Muscle of leg (tissue), 11 donors: Measurements from ENCODE around the gene WHAMM. TPM values are rescaled to one million over a fixed set of nuclear protein-coding genes. Genes with fewer than 3 reads are reported as not detected.
A peak's percentile ranks its signal among the peaks of the same experiment; 100 is the strongest.

Experiments
- DNase-seq: peaks from one replicate; pipeline ENCODE4 v3.0.0; 2013
- H3K27ac ChIP-seq: one replicate; pipeline ENCODE4 v1.5.1; 2013; ENCODE audit warnings: mild to moderate bottlenecking, low read length, control low read depth
- H3K27me3 ChIP-seq: one replicate; pipeline ENCODE4 v1.6.1; 2013; ENCODE audit warnings: low read length; ENCODE audit not compliant: control insufficient read depth, insufficient read depth
- H3K36me3 ChIP-seq: one replicate; pipeline ENCODE4 v1.6.1; 2013; ENCODE audit warnings: low read length; ENCODE audit not compliant: control insufficient read depth, insufficient read depth
- H3K4me1 ChIP-seq: one replicate; pipeline ENCODE4 v1.6.1; 2013; ENCODE audit warnings: low read length; ENCODE audit not compliant: control insufficient read depth, insufficient read depth
- H3K4me3 ChIP-seq: one replicate; pipeline ENCODE4 v1.5.1; 2013; ENCODE audit warnings: low read length, control low read depth
- H3K9me3 ChIP-seq: replicated peaks from 2 replicates; pipeline ENCODE4 v1.6.1; 2013; ENCODE audit warnings: low read depth, low read length; ENCODE audit not compliant: control insufficient read depth
- WGBS: methylation state at CpG from one replicate; pipeline ENCODE4 v1.1.5; 2013; ENCODE audit warnings: missing lambda C conversion rate; ENCODE audit not compliant: insufficient coverage; 5-methylcytosine and 5-hydroxymethylcytosine counted together
- polyA plus RNA-seq, 8 donors: library from polyadenylated mRNA; unstranded; fragments of 120-200 nt; gene quantifications; one replicate each; pipeline versions ENCODE4 v1.2.1 to v1.2.3, GENCODE V29; 2013; ENCODE audit warnings: inconsistent platforms in 1 of 8, low replicate concordance in 1 of 8; ENCODE audit not compliant: insufficient read length in 8 of 8, insufficient read depth in 1 of 8
- total RNA-seq: library from RNA; stranded (reverse); fragments of 120-200 nt; gene quantifications from one replicate; pipeline ENCODE4 v1.2.4, GENCODE V29; 2013

WHAMM gene
- total and polyA plus RNA-seq, 9 donors = 4.3 to 9.3 (median 8.5) TPM

DNA sequence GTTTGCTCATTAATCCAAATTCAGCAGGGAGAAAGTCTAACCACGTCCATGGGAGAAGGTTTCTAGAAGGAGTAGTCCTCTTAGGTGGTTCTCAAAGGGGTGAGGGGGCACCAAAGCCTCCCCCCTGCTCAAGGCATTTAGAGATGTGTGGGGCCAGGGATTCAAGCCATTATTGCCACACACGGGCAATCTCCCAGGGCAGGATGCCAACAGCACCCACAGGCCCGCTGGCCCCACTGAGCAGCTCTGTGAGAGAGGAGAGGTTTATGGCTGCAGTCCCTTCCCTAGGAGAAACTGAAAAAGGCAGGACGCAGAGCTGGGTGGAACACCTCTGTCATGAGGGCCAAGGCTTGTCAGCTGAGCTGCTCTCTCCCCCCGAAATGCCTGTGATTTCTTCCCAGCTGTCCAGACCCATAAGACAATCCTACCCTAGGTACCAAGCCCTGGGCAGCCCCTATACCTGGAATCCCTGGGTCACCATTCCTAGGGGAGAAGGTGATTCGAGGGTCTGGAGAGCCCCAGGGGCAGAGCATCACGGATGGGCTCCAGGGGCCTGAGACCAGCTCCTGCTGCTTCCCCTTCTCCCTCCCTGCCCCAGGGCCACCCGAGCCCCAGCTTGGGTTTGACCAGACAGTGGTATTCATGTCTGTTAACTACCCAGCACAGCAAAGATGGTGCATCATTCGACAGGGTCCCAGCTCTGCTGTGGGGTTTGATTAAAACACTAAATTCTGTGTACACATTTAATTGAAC is 39.0 kb downstream of the WHAMM start:
- 72% methylated on average over 3 of the region's 9 CpGs for WGBS
- H3K4me3 ChIP-seq = no peak overlapping the region
- H3K36me3 ChIP-seq = peaks cover 6% of the 10 kb centered on the region
- no peaks in the 10 kb centered on the region for H3K9me3 ChIP-seq
- no peak for DNase-seq
- H3K4me1 ChIP-seq = peaks cover 37% of the 10 kb centered on the region
- no peak overlapping the region for H3K27ac ChIP-seq
- H3K27me3 ChIP-seq = no peaks in the 10 kb centered on the region

DNA sequence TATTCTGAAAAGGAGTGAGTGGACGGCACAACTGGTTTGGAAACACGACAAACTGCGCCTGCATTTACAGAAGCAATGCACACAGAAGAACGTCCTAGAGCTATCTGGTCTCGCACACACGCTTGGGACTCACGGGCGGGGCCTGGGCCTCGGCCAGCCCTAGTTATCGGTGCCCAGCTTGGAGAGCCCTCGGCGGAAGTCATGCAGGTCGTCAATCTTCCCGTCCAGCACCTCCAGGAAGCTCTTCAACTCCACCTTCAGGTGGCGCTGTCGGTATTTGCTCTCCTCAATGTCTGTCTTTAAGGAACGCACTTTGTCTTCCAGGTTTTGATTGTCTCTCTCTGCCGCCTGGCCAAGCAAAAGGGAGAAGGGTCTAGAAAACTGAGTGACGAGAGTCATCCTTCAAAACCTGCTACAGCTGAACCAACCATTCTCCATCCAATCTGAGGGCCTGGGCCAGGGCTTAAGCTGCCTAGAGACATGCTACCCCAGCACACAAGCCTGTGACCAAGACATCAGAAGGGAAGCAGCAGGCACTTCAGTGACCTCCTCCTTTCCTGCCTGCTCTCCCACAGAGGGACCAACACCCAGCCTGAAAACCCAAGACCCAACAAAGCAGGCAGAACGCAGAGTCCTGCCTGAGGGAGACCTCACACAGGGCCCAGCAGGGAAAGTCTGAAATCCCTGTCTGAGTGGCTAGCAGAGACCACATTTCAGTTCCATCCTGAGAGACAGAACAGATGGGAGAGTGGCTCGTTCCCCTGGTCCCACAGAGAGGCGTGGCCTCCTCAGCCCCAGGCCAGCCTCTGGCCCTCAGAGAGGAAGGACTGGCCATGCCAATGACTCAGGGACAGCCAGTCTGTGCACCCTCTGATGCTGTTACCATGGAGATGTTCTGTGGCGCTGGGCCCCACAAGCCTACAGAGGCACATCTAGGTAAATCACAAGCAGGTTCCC is 40.4 kb downstream of the WHAMM start:
- Histone ChIP-seq H3K9me3 (no peaks in the 10 kb centered on the region), H3K36me3 (peaks cover 6% of the 10 kb centered on the region), H3K27me3 (no peaks in the 10 kb centered on the region), H3K4me3 (no peak overlapping the region), H3K4me1 (peaks cover 37% of the 10 kb centered on the region), H3K27ac (peak overlapping the region; percentile 39)
- peak; percentile 84 for DNase-seq
- WGBS = 14% methylated on average over 19 of the region's 23 CpGs

DNA sequence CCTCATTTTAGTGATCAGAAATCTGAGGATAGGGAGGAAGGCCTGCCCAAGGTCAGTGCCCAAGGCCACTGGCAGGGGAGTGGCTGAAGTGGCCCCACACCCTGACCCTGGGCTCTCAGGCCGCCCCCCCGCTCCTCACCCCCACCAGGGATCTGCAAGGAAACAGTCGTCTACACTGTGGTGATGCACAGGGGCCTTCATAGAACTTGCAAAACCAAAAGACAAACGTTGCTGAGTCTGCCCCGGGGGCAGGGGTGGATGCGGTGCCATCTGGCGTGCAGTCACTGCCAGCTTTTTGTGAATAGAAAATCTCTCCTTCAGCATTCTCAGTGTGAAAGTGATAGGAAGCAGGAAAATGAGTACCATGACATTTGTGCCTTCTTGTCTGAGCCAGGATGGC is 41.3 kb downstream of the WHAMM start:
- WGBS = 44% methylated on average over 5 of the region's 7 CpGs
- H3K4me1 ChIP-seq = peaks cover 37% of the 10 kb centered on the region
- DNase-seq = no peak
- H3K4me3 ChIP-seq = no peak overlapping the region
- H3K36me3 ChIP-seq = peaks cover 6% of the 10 kb centered on the region
- no peaks in the 10 kb centered on the region for H3K9me3 ChIP-seq
- no peaks in the 10 kb centered on the region for H3K27me3 ChIP-seq
- no peak overlapping the region for H3K27ac ChIP-seq

DNA sequence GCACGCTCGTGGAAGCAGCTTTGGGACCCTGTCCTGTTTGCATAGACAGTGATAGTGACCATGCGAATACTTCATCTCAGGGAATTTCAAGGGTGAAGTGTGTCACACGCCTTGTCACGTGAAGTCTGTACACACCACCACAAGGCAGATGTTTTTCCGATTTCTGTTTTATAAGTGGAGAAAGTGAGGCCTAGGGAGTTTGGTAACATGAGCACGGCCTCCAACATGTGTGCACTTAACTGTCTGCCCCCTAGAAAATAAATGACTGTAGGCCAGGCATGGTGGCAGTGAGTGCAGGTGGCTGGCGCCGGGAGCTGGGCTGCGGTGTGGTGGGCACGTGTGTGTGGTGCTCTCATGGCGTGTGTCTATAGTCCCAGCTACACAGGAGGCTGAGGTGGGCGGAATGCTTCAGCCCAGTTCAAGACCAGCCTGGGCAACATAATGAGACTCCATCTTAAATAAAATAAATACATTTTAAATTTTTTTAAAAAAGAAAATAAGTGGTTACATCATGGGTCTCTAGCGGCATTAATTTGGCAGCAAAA is 42.0 kb downstream of the WHAMM start:
- H3K4me3 ChIP-seq = no peak overlapping the region
- H3K27me3 ChIP-seq = no peaks in the 10 kb centered on the region
- no peak for DNase-seq
- peaks cover 37% of the 10 kb centered on the region for H3K4me1 ChIP-seq
- 92% methylated on average over 11 of the region's 14 CpGs for WGBS
- no peak overlapping the region for H3K27ac ChIP-seq
- no peaks in the 10 kb centered on the region for H3K9me3 ChIP-seq
- H3K36me3 ChIP-seq = peaks cover 6% of the 10 kb centered on the region

DNA sequence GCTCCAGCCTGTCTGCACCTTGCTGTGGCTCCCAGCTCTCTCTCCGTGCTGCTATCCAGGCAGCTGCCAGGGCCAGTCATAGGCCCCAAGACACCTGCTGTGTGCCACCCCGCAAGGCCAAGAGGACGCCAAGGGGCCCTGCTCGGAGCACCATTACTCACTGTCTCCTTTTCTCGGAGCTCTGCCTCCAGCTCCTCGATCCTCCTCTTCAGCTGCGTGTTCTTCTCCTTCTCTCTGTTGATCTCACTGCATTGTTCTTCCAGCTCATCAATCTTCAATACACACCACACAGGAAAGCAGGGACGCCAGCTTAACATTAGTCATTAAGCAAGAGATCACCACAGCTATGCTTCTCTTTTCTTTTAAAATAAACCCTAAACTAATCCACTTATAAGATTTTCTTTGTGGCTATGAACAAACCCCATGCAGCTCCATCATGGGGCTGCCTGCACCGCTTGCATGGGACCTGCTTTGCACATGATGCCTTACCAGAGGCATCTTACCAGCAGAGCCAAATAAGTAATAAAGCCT is 42.6 kb downstream of the WHAMM start:
- peak; percentile 27 for DNase-seq

DNA sequence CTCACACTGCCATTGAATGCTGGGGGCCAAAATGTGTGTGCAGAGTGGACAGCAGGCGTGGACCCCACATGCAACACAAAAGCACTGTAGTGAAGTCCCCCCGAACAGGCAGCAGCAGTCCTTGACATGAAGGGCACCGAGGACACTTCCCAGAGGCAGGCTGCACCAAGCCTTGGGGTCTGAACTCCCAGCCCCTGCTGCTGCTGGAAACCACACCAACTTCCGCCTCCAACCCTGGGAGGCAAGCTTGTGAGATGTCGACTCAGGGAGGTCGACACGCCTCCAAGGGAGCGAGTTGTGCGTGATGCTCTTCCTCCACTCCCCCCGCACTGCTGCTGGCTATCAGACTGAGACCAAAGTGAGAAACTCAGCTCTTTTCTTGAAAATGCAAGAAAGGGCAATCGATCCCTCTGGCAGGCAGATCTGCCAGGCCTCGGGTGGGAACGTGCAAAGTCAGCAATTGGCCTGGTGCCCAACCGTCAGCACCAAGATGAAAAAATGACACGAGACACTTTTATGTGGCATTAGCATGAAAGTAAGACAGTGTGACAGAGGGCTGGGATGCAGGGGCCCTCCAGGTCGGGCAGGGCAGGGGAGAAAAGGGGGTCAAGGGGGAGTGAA is 43.6 kb downstream of the WHAMM start:
- H3K9me3 ChIP-seq = no peaks in the 10 kb centered on the region
- peaks cover 6% of the 10 kb centered on the region for H3K36me3 ChIP-seq
- WGBS = 62% methylated on average over 14 of the region's 16 CpGs
- H3K27ac ChIP-seq = no peak overlapping the region
- no peak overlapping the region for H3K4me3 ChIP-seq
- DNase-seq = no peak
- H3K4me1 ChIP-seq = peaks cover 37% of the 10 kb centered on the region
- no peaks in the 10 kb centered on the region for H3K27me3 ChIP-seq

More for the DNA sequence above, 42.6 kb downstream of the WHAMM start:
- 81% methylated on average over 9 of the region's 9 CpGs for WGBS
- Histone ChIP-seq H3K27ac (no peak overlapping the region), H3K9me3 (no peaks in the 10 kb centered on the region), H3K27me3 (no peaks in the 10 kb centered on the region), H3K4me3 (no peak overlapping the region), H3K36me3 (peaks cover 6% of the 10 kb centered on the region), H3K4me1 (peaks cover 37% of the 10 kb centered on the region)

DNA sequence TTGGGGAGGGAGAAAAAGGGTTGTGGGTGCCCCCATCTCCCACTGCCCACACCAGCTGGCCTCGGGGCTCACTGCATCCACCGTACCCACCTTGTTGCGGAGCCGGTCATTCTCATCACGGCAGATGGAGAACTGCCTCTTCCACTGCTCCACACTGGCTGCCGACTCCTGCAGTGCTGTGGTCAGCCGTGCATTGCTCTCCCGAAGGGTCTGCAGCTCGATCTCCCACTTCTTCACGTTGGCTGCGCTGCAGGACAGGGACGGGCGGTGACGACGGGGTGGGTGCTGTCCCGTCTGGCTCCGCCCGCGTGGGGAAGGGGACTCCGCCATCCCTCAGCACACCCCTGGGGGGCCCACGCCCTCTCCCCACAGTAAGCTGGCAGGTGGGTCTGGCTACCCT is 45.1 kb downstream of the WHAMM start:
- H3K27me3 ChIP-seq = no peaks in the 10 kb centered on the region
- WGBS = 89% methylated on average over 20 of the region's 21 CpGs
- H3K4me1 ChIP-seq = peaks cover 29% of the 10 kb centered on the region
- no peak overlapping the region for H3K4me3 ChIP-seq
- H3K36me3 ChIP-seq = peaks cover 6% of the 10 kb centered on the region
- no peak for DNase-seq
- H3K9me3 ChIP-seq = no peaks in the 10 kb centered on the region
- H3K27ac ChIP-seq = no peak overlapping the region

DNA sequence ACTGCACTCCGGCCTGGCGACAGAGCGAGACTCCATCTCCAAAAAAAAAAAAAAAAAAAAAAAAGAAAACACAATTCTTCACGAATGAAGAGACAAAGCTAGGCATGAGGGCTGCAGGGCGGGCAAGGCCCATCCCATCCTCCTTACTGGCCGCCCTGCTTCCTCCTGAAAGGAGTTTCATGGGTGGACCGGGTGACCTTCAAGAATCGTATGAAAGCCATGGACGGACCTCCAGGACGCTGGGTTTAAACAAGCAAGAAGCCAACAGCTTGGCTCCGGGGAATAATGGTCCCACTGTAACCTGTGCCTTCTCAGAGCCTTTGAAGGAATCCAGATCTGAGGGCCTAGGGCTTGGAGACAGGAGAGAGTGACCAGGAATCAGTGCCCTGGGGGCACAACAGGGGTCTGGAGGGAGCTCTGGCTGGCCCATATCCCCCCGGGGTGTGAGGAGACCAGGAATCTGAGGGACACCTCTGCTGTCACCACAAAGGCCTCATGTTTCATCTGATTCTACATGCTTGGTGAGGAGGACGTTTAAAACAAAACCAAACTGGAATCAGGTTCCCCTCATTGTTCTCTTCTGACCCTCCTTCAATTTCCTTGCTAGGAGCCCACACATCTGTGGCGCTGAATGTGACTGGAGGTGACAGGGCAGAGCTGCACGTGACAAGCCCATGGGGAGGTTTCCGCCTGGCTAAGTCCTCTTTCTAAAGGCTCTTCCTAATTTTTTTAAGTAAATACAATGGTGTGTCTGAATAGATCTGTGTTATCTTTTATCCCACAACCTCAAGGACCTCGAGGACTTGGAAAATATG is 46.1 kb downstream of the WHAMM start:
- Histone ChIP-seq H3K27ac (no peak overlapping the region), H3K4me1 (peaks cover 20% of the 10 kb centered on the region), H3K4me3 (no peak overlapping the region), H3K36me3 (peaks cover 6% of the 10 kb centered on the region), H3K9me3 (no peaks in the 10 kb centered on the region), H3K27me3 (no peaks in the 10 kb centered on the region)
- 95% methylated on average over 7 of the region's 17 CpGs for WGBS
- no peak for DNase-seq

DNA sequence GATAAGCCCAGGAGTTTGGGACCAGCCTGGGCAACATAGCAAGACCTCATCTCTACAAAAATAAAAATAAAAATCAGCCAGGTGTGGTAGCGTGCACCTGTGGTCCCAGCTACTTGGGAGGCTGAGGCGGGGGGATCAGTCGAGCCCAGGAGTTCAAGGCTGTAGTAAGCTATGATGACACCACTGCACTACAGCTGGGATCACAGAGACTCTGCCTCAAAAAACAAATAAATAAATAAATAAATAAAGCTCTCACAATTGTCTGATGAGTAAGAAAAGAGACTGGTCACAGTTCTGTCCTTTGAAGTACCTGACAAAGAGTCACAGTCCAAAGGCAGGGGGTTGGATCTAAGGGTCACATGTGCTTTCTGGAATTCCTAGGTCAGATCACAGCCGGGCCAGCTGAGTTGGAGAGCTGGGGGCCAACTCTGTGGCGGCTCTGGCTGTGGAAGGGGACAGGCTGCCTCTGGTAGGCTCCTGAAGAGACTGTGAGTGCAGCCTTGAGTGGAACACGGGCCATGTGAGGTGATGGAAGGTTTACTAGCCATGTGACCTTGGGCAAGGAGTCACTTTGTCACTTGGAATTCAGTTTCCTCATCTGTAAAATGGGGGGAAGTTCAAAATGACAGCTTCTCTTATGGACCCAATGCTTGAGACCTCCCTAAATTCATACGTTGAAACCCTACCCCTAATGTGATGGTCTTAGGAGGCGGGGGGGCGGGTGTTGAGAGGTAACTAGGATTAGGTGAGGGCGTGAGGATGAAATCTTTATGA is 47.2 kb downstream of the WHAMM start:
- Histone ChIP-seq H3K4me3 (no peak overlapping the region), H3K9me3 (no peaks in the 10 kb centered on the region), H3K27me3 (no peaks in the 10 kb centered on the region), H3K36me3 (peaks cover 5% of the 10 kb centered on the region), H3K27ac (no peak overlapping the region), H3K4me1 (peaks cover 9% of the 10 kb centered on the region)
- WGBS = 88% methylated on average over 5 of the region's 10 CpGs
- no peak for DNase-seq
